Epidermal melanocyte (primary cell): ENCODE results near the gene UQCRC1.

Experiments used
- DNase-seq: peaks from one replicate; pipeline ENCODE4 v3.0.0; 2011; ENCODE audit warnings: low spot score; ENCODE audit not compliant: insufficient read length

Gene UQCRC1

DNA sequence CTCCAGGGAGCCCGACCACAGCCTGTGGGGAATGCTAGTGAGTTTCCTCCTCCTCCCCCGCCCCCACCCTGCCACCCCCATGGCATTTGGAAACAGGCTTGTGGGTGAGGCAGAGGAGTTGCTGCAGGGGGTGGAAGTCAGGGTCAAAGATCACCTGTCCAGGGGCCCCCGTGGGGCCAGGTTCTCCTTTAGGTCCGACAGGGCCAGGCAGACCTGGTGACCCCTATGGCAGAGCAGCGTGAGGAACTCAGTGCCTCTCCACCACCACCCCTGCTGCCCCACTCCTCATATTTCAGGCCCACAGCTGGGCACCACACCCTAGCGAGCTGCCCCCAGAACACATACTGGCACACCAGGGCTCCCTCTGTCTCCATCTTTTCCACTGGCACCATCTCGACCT is 36.9 kb downstream of the UQCRC1 start:
- DNase-seq = no peak

DNA sequence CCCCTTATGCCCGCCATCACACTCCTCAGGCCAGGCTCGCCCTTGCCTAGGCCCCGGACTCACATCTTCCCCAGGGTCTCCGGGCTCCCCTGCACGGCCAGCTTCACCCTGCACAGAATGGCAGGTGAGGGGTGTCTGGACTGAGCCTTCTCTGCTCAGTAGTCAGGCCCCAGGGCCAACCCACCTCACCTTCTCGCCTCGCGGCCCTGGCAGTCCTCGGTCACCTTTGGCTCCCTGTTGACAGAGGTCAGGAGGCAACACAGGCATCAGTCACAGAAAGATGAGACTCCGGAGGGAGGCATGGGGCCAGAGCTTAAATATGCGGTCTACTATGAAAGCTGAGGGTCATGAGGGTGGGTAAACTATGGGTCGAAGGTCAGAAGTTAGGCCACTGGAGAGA is 37.5 kb downstream of the UQCRC1 start:
- no peak for DNase-seq

DNA sequence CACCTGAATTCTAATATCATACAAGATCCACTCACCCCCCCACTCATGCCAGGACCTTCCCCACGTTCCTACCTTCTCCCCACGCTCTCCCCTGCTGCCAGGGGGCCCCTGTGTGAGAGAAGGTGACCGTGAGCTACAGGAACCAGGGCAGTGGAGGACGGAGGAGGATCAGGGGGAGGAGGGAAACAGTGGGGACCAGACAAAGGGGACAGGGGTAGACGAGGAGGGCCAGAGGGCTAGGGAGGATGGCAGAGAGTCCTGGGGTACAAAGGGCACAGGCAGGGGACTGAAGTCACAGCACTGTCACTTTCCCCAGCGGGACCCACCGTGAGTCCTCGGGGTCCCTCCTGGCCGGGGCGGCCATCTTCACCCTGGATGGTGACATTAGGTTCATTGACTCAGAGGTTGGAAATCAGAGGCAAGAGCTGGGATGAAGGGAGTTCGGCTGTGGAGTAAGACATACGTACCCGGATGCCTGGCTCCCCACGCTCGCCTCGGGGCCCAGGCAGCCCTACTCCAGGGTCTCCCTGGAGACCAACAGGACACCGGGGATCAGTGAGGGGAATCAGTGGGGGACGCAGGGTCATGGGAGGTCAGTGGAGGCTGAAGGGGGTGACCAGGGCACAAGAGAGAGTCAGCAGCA is 39.5 kb downstream of the UQCRC1 start:
- DNase-seq = no peak

DNA sequence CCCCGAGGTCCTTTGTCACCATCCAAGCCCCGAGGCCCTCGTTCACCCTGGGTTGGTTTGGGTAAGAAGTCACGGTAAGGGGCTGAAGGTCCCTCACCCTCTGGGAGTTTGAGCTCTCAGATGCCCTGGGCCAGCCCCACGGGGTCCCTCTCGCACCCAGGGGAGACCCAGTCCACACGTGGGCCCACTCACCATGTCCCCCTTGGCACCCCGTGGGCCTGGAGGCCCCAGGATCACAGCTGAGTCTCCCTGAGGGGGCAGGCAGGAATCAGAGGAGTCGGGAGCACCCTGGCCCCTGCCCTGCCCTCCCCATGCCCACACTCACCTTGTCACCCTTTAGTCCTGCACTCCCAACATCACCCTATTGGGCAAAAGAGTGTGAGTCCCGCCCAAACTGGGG is 40.0 kb downstream of the UQCRC1 start:
- no peak for DNase-seq

DNA sequence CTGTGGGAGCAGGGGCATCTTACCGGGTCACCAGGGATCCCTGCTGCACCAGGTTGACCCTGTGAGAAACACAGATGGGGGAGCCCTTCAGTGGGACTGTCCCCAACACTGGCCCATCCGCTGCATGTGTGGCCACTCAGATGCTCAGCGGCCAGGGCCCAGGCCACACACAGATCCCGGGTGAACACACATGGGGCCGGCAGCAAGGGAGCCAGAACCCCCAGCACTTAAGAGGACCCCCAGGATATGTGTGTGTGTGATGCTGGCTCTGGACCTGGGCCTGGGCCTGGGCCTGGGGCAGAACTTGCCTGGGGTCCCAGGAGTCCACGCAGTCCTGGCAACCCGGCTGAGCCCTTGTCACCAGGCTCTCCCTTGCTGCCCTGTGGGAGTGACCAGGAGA is 41.0 kb downstream of the UQCRC1 start:
- peak; percentile 13 for DNase-seq

DNA sequence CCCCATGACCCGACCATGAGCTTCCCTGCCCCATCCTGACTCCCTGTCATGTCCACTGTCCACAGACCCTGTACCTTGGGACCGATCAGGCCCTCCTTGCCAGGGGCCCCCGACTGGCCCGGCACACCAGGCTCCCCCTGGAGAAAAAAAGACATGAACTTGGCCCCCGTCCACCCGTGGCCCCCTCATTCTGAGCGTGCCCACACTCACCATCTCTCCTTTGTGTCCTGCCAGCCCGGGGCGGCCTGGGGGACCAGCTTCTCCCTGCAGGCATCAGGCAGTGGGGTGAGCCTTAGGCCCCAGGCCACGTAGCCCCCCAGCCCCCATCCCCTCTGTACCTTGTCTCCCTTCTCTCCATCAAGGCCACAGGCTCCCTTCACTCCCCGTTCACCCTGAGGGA is 41.9 kb downstream of the UQCRC1 start:
- peak; percentile 12 for DNase-seq

DNA sequence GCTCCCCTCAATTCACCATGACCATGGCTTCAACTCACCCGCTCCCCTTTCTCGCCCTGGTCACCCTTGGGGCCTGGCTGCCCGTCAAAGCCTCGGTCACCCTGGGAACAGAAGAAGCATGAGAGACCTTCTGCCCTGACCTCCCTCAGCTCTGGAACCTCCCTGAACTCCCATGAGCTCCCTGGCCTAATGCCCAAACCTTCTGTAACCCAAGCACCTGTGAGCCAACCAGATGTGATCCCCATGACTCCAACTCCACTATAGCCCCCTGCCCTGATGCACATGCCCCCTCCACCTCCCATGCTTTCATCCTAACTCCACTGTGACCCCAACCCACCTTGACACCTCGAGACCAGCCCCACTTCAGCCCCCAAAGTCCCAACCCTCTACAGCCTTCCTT is 42.4 kb downstream of the UQCRC1 start:
- peak; percentile 12 for DNase-seq

DNA sequence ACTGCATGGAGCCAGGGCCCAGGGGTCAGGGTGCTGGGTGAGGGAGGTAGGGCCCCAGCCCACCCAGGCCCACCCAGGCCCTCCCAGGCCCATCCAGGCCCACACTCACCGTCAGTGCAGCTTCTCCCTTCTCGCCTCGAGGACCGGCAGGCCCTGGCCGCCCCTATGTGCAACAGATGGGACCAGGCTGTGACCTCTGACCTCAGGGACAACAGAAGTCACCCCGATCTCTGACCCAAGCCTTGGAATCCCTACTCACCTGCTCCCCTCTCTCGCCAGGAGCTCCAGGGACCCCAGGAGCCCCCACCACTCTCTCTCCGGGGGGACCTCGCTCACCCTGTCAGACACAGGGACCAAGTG is 43.1 kb downstream of the UQCRC1 start:
- DNase-seq = peak; percentile 8

DNA sequence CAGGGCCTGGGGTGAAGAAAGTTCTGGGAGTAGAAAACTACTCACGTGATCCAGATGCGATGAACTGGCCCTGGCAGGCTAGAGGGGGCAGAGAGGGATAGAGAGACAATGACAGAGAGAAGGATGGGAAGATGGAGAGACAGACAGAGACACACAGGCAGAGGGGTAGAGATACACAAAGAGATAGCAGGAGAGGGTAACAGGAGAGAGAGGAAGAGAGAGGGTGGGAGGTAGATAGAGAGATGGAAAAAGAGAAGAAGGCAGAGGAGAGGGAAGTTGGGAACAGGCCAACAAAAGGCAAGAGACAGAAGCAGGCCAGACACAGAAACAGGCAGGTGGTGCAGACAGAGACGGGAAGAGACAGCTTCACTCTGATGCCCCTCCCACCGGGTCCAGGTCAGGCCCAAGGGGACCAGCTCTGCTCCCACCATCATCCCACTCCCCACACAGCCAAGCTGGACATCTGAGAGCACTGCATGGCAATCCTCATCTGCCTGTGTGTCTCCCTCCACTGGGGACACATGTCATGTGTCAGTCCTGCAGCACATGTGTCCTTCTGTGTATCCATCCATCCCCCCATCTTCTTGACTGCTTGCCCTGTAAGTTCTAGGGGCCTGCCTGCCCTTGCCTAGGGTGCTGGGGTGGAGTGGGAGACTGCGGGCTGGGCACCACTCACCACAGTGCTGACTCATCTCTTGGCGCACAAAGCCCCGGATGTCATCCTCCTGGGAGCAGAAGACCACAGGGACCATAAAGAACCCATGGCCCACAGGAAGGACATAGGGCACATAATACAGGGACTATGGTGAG is 43.6 kb downstream of the UQCRC1 start:
- peak; percentile 43 for DNase-seq

DNA sequence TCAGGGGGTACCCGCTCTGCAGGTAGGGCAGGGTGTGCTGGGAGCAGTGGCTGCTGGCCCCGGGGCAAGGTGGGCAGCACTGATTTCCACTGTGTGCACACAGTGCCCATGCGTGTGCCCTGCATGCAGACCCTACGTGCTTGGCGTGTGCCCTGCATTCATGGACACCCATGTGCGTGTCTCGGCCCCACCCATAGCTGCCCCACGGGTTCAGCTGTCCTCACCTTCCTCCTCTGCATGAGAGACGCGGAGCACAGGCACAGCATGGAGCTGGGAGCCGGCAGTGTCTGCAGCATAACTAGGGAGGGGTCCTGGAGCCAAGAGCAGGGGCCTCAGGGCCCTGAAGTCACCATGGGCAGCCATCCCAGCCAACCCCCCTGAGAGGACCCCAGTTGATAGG is 44.3 kb downstream of the UQCRC1 start:
- no peak for DNase-seq

DNA sequence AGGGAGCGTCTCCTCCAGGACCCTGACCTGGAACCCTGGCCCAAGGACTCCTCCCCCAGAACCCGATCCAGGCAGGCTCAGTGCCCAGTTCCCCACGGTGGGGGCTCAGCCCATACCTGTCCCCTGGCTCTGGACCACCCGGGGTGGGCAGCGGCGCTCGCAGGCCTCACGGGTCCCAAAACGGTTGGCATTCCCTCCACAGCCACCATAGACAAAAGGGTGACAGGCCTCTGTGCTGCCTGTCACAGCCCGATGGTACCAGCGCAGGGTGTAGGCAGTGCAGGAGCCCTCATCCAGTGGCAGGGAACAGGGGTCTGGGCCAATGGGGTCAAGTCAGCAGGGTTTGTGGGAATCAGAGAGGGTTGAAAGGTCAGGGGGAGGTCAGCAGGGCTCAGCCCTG is 44.8 kb downstream of the UQCRC1 start:
- peak; percentile 11 for DNase-seq

DNA sequence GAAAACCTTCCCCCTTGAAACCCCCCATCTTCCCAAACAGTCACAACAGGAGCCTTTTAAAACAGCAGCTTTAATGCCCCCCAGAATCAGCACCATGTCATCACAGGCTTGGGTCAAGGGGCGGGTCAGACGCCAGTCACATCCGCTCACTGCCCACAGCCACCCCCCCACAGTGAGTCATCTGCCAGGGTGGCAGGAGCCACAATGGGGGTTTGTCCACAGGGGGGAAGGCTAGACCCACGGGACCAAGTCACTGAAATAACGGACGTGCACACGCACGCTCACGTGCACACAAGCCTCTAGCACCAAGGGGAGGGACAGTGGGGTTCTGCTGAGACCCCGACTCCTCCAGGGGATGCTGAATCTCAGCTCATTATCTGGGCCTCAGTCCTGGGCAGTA is 45.4 kb downstream of the UQCRC1 start:
- peak; percentile 86 for DNase-seq

DNA sequence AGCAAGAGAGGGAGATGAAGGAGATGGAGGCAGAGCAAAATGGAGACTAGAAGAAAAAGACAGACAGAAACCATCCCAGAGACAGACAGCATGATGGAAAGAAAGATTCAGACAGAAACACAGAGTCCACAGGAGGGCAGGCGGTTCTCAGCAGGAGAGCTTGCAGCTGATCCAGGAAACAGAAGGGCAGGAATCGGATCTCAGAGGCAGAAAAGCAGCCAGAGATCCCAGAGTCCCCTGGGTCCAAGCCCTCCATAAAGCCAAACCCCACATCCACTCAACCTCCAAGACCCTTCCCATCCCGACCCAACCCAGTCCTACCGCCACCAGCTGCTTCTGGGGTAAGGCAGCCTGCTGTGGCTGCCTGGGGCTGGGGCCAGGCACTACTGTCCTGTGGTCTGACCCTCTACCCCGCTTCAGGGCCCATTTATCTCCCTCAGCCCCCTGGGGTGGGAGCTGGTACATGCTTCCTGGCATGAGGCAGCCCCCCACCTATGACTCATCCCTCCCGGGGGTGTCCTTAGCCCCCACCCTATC is 46.0 kb downstream of the UQCRC1 start, which contains the start of gene UCN2:
TSS of gene UCN2 (minus strand) at position 400 of the 537 bp plus-strand sequence. CDS start 657 bp downstream, outside the sequence.
- no peak for DNase-seq

DNA sequence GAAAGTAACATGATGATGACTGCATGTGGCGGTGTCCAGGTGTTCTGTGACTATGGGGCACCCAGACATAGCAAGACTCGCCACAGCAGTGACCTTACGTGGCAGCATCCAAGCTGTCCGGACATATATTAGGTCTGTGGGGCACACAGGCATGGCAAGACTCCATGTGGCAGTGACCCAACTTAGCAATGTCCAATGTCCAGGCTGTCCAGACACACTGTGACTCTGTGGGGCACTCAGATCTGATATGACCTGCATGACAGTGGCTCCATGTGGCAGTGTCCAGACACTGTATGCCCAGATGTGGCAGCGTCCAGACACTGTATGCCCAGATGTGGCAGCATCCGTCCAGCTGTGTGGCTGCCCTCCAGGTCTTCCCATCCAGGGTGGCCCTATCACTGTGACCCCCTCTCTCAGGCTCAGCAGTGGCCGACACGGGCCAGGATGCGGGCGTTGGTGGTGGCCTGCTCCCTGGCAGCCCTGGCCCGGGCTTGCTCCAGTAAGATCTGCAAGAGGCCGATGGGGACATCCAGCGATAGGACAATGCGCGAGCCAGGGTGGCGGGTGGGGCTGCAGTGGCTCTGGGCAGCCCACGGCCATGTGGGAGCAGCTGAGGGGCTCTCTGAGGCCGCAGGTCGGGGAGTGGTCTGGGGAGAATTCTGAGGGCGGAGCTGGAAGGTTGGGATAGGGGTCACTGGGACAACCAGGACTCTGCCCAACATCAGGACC is 46.9 kb downstream of the UQCRC1 start:
- no peak for DNase-seq

DNA sequence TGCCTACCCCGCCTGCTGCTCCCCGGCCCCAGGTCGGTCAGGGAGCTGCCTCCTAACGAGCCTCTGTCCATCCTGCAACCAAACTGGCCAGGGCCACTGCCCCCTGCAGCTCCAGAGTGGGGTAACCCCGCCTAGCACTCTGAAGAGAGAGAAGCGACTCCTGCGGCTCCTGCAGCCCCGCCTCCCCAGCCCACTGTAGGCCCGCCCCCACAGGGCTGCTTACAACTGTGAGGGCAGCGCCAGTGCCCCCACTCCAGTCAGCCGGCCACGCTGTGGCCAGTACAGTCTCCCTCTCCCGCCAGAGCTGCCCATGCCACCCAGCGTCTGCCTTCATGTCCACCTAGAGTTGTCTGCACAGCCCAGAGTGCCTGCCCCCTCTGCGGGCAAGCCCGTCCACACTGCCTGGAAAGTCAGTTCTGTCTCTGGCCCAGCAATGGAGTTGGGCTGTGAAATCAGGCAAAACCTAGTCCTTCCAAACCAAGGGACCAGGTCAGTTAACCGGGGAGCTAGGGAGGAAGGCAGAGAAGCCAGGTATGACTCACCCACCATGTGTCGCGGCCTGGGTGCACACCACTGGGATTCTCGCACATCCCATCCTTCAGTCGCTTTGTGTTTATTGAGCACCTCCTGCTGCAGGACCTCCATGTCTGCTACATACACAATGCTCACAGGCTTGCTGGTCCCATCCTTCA is 48.3 kb downstream of the UQCRC1 start:
- no peak for DNase-seq

DNA sequence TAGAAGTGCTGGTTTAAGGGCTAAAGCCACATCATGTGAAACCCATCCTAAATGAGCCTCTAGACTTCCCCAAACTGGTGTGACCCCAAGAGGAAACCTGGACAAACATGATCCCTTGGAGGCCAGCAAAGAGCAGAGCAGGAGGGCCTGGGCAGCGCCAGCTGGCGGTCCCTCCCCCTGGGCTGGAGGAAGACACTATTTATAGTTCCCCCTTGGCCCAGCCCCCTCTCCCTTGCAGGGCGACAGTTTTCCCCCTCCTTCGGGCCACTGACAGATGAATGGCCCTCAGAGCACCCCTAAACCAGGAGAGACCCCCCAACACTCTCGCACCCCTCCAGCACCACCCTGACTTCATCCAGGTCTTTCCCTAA is 48.8 kb downstream of the UQCRC1 start:
- no peak for DNase-seq

DNA sequence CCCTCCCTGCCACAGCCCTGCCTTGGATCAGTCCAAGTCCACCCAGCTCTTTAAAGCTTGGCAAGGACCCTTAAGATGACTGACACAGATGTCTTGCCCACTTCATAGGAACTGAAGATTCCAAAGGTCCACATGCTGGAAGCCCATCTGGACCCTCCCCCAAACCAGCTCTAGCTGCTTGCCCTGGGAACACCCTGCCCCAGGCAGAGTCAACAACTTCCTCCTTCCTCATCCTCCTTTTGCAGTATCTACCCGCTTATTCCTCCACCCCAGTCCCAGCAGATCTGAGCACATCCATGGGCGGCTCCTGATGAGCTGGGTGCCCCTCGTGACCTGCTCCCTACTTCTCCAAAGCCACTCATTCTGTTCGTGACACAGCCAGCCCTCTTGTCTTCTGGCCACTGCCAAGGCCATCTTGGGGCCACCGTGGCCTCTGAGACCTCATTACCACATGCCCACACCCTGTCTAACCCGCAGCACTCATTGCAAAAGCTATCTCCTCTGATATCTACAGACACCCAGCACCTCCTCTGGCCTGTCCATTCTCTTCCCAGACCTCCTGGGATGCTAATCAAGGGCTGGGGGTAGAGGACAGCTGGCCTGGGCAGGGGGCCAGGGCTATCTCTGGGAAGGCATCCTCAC is 50.8 kb downstream of the UQCRC1 start:
- no peak for DNase-seq

DNA sequence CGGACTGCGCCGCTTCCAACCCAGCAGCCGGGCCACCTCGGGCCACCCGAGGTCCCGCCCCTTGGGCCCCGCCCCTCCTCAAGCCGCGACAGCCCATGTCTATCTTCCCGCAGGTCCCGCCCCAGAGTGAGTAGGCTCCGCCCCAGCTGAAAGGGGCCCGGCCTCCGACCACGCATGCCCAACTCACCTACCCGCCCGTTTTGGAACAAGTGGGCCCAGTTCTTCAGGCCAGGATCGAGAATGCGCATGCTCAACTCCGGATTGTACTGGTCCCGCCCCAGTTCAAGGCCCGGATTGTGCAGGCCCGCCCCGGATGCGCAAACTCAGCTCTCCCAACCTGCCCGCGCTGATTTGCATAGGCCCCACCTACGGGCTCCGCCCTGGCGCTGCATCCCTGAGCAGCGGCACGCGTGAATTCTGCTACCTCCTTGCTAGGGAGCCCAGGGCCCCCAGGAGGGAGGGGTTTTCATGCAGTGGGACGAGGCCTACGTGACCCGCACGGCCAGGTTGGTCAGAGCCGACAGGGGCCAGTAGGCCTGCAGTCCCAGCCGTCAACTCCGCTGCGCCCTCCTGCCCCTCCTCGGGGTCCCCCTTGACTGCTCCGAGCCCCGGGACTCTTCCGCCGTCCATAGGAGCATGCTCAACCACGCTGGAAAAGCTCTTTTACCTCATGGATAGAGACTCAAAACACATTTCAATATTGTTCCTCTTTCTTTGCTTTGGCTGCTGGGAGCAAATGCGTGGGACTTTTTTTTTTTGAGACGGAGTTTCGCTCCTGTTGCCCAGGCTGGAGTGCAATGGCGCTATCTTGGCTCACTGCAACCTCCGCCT is 52.4 kb downstream of the UQCRC1 start, which contains the start of gene PFKFB4:
TSS of gene PFKFB4 (minus strand) at position 8 of the 831 bp plus-strand sequence. CDS start 26 bp downstream, outside the sequence.
- DNase-seq = peak; percentile 90

DNA sequence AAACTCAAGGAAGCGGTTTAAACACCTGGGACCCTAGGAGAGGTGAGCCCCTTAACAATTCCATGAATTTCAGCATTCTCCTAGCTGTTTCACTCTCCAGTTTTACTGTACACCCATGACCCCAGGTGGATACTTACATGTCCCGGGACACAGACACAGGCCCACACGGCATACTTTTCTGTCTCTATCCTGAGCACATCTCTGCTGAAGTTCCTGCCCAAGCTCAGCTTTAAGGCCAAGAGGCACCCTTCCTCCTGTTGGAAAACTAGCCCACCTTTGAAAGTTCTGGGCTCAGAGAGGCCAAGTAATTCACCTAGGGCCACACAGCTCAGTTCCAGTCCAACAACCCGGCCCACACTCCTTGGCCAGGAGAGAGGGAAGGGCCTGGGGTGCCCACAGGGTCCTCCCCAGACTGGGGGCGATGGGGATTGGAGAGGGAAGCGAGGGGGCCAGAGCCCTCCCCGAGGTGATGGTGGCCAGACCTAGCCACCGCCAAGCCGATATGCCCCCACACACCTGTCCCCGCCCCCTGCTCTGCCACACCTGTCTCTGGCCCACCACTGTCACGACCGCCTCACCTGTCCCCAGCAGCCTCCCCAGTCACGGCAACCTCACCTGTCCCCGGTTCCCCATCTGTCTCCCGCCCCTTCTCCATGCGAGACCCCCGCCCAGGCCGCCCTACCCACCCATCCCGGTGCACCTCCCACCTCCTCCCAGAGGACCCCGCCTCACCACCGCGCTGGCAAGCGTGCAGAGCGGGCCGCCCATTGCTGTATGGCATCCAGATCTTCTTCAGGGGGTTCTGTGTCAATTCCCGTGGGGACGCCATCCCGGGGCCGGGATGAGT is 53.3 kb downstream of the UQCRC1 start:
- no peak for DNase-seq
